HepG2 (cell line): ENCODE results near the gene P4HB. TPM values are rescaled to one million over a fixed set of nuclear protein-coding genes. Genes with fewer than 3 reads are reported as not detected.

Experiments used
- EP300 ChIP-seq, 3 experiments: sonication (generic) in 1 of 3; formaldehyde crosslinking in 1 of 3; IDR thresholded peaks; 2 replicates each; pipeline versions ENCODE4 v1.5.1 to v1.6.1; 2011 to 2020; ENCODE audit warnings: low read depth in 2 of 3, low read length in 2 of 3, borderline replicate concordance in 1 of 3, improper control_type of control experiment in 1 of 3, mild to moderate bottlenecking in 1 of 3, missing genetic modification reagents in 1 of 3, moderate library complexity in 1 of 3
- IRF2 ChIP-seq: IDR thresholded peaks from 2 replicates; pipeline ENCODE4 v1.6.1; 2018; ENCODE audit warnings: missing genetic modification reagents, missing compliant biosample characterization
- KIAA2018 ChIP-seq: sonication (generic); formaldehyde crosslinking; IDR thresholded peaks from 2 replicates; pipeline ENCODE4 v1.5.0; 2020; ENCODE audit warnings: mild to moderate bottlenecking, missing genetic modification reagents, borderline replicate concordance
- ZNF280B ChIP-seq: sonication (generic); formaldehyde crosslinking; IDR thresholded peaks from 2 replicates; pipeline ENCODE4 v1.5.0; 2020; ENCODE audit warnings: missing genetic modification reagents, mild to moderate bottlenecking, borderline replicate concordance
- polyA plus RNA-seq, 8 experiments: library from polyadenylated mRNA; depleted of rRNA in 3 of 8; stranded (reverse) in 7 of 8; unstranded in 1 of 8; fragments of >200 nt; fragmentation: Illumina TruSeq in 4 of 8; extraction: Trizol in 4 of 8; gene quantifications; 2 replicates each; pipeline versions ENCODE4 v1.2.1 to v1.2.3, GENCODE V29; 2011 to 2016; ENCODE audit warnings: low read depth in 4 of 8, missing spikeins in 1 of 8, mixed read lengths in 1 of 8; ENCODE audit not compliant: insufficient read depth in 1 of 8
- total RNA-seq, 5 experiments: library from RNA; depleted of rRNA; stranded (reverse); fragments of >200 nt; fragmentation: Illumina TruSeq; extraction: Trizol; gene quantifications; 2 replicates each; pipeline ENCODE4 v1.2.3, GENCODE V29; 2016; ENCODE audit warnings: low read depth in 1 of 5

Gene P4HB
- total and polyA plus RNA-seq, 2 of the 13 experiments (the other 11 are each of a cell fraction or from before 2014, with no cell fraction given) = 185 to 782 TPM

GRCh38 chr17:81831563-81831956, 28.8 kb downstream of the P4HB start (continued):
- TF ChIP-seq KIAA2018 (no peak), IRF2 (CRISPR knock-in tag) (no peak), ZNF280B (0 out of 2 replicates have a peak, but pooled peaks have one; percentile 13), EP300 (IDR thresholded peaks at IDR 0.05; ENCODE audit: low read depth in 2 of 2, low read length in 2 of 2) (no peak), EP300 (CRISPR knock-in tag; IDR thresholded peaks at IDR 0.05; ENCODE audit: borderline replicate concordance) (0 out of 2 replicates have a peak, but pooled peaks have one; percentile 7)
